HCT116 (cell line): ENCODE results near the gene ADAM10. TPM values are rescaled to one million over a fixed set of nuclear protein-coding genes. Genes with fewer than 3 reads are reported as not detected.

Experiments used
- ATAC-seq: fragments of 200-7000 bp; cut with Tn5 transposase; 2 replicates; pipeline ENCODE4 v1.9.1; 2020; ENCODE audit warnings: mild to moderate bottlenecking, moderate library complexity
- BruUV-seq: library from RNA; stranded (reverse); fragments of 400-500 nt; replicated peaks from 2 replicates; lab custom pipeline; 2021; lab: Mats Ljungman, UMichigan
- CTCF ChIA-PET: fragments of 300-600 bp; sonication (Branson Sonifier 250); formaldehyde crosslinking; loops from one replicate; lab custom pipeline; 2021; ENCODE audit warnings: antibody characterized with exemption; lab: Charles Lee
- POLR2A ChIA-PET: fragments of 300-600, 350-600 bp; sonication (Branson Sonifier 250); formaldehyde crosslinking; loops from one replicate; lab custom pipeline; 2021; ENCODE audit warnings: antibody characterized with exemption; lab: Charles Lee
- RAD21 ChIA-PET, 2 experiments: fragments of 300-600 bp; sonication (Branson Sonifier 250); formaldehyde crosslinking; loops; one replicate each; lab custom pipeline; 2023; ENCODE audit warnings: low total read pairs in 2 of 2; ENCODE audit not compliant: uncharacterized antibody in 2 of 2, unreplicated experiment in 2 of 2, low non-redundant PET in 1 of 2; lab: Charles Lee
- DNase-seq: peaks from one replicate; pipeline ENCODE4 v3.0.0-alpha.2; 2010; ENCODE audit warnings: low read depth, low spot score
- H2AFZ ChIP-seq: fragments of 200-600 bp; shearing (Covaris generic), sonication (generic); 2 replicates; pipeline ENCODE4 v1.6.1; 2017; ENCODE audit warnings: low read depth, mixed run types, mixed read lengths, antibody characterized with exemption, low read length; ENCODE audit not compliant: poor library complexity, severe bottlenecking
- H3K27ac ChIP-seq: 2 replicates; pipeline ENCODE4 v1.5.1; 2012; ENCODE audit warnings: low read depth, low read length
- H3K27me3 ChIP-seq: fragments of 200-600 bp; sonication (generic); 2 replicates; pipeline ENCODE4 v1.6.1; 2016; ENCODE audit warnings: mixed run types, low read length, mixed read lengths; ENCODE audit not compliant: insufficient read depth
- H3K36me3 ChIP-seq, 2 experiments: fragments of 200-500 bp in 1 of 2; fragments of 200-600 bp in 1 of 2; sonication (Bioruptor generic) in 1 of 2; sonication (generic) in 1 of 2; 2 replicates each; pipeline versions ENCODE4 v1.5.1 to v1.6.1; 2014 to 2016; ENCODE audit warnings: low read length in 2 of 2, inconsistent platforms in 1 of 2, mixed read lengths in 1 of 2, mixed run types in 1 of 2; ENCODE audit not compliant: insufficient read depth in 2 of 2, control insufficient read depth in 1 of 2
- H3K4me1 ChIP-seq, 2 experiments: fragments of 200-600 bp in 1 of 2; sonication (generic) in 1 of 2; 2 replicates each; pipeline versions ENCODE4 v1.5.1 to v1.6.1; 2012 to 2017; ENCODE audit warnings: low read length in 2 of 2, inconsistent platforms in 1 of 2, mild to moderate bottlenecking in 1 of 2, mixed read lengths in 1 of 2, mixed run types in 1 of 2, moderate library complexity in 1 of 2; ENCODE audit not compliant: insufficient read depth in 2 of 2, control insufficient read depth in 1 of 2
- H3K4me2 ChIP-seq: fragments of 200-600 bp; sonication (generic); 2 replicates; pipeline ENCODE4 v1.6.1; 2017; ENCODE audit warnings: mixed run types, low read length, mixed read lengths
- H3K4me3 ChIP-seq, 2 experiments: fragments of 200-600 bp in 1 of 2; sonication (generic) in 1 of 2; replicated peaks in 1 of 2; 2 replicates each; pipeline ENCODE4 v1.5.1; 2011 to 2016; ENCODE audit warnings: low read length in 2 of 2, control low read depth in 1 of 2, low read depth in 1 of 2, mild to moderate bottlenecking in 1 of 2, mixed read lengths in 1 of 2, mixed run types in 1 of 2
- H3K79me2 ChIP-seq: fragments of 200-600 bp; sonication (generic); 2 replicates; pipeline ENCODE4 v1.6.1; 2017; ENCODE audit warnings: mild to moderate bottlenecking, mixed run types, low read length, moderate library complexity, mixed read lengths; ENCODE audit not compliant: insufficient read depth
- H3K9ac ChIP-seq: fragments of 200-600 bp; sonication (generic); 2 replicates; pipeline ENCODE4 v1.6.1; 2016; ENCODE audit warnings: low read length, mixed read lengths
- H3K9me2 ChIP-seq: fragments of 200-600 bp; sonication (generic), shearing (Covaris generic); 2 replicates; pipeline ENCODE4 v1.6.1; 2017; ENCODE audit warnings: mixed run types, mild to moderate bottlenecking, moderate library complexity; ENCODE audit not compliant: insufficient read depth
- H3K9me3 ChIP-seq, 2 experiments: fragments of 200-500 bp in 1 of 2; fragments of 200-600 bp in 1 of 2; sonication (Bioruptor generic) in 1 of 2; sonication (generic) in 1 of 2; 2 replicates each; pipeline ENCODE4 v1.6.1; 2014 to 2017; ENCODE audit warnings: low read length in 2 of 2, mixed read lengths in 2 of 2, inconsistent platforms in 1 of 2, low read depth in 1 of 2, mild to moderate bottlenecking in 1 of 2, mixed run types in 1 of 2, moderate library complexity in 1 of 2; ENCODE audit not compliant: control insufficient read depth in 1 of 2, insufficient read depth in 1 of 2
- H4K20me1 ChIP-seq: fragments of 200-600 bp; sonication (generic), shearing (Covaris generic); 2 replicates; pipeline ENCODE4 v1.6.1; 2017; ENCODE audit warnings: mixed run types, mild to moderate bottlenecking, moderate library complexity; ENCODE audit not compliant: insufficient read depth
- CTCF ChIP-seq, 3 experiments: fragments of 200-600 bp in 1 of 3; sonication (generic) in 1 of 3; IDR thresholded peaks in 2 of 3; conservative IDR thresholded peaks in 1 of 3; 2 replicates each; pipeline ENCODE4 v1.5.1; 2012 to 2017; ENCODE audit warnings: low read depth in 2 of 3, low read length in 2 of 3, antibody characterized with exemption in 1 of 3, borderline replicate concordance in 1 of 3, control low read depth in 1 of 3, mild to moderate bottlenecking in 1 of 3, mixed read lengths in 1 of 3, mixed run types in 1 of 3, moderate library complexity in 1 of 3; ENCODE audit not compliant: insufficient read depth in 1 of 3
- EGR1 ChIP-seq: IDR thresholded peaks from 2 replicates; pipeline ENCODE4 v1.6.1; 2012; ENCODE audit warnings: low read depth
- ELF1 ChIP-seq: IDR thresholded peaks from 2 replicates; pipeline ENCODE4 v1.6.1; 2012; ENCODE audit warnings: low read depth, borderline replicate concordance
- EZH2 ChIP-seq: fragments of 200-600 bp; sonication (generic); IDR thresholded peaks from 2 replicates; pipeline ENCODE4 v1.6.1; 2017; ENCODE audit warnings: antibody characterized with exemption, mixed run types
- EZH2phosphoT487 ChIP-seq: fragments of 200-600 bp; IDR thresholded peaks from 2 replicates; pipeline ENCODE4 v1.6.1; 2018; ENCODE audit warnings: antibody characterized with exemption, borderline replicate concordance
- POLR2AphosphoS5 ChIP-seq: IDR thresholded peaks from 2 replicates; pipeline ENCODE4 v1.6.1; 2011; ENCODE audit warnings: mild to moderate bottlenecking, low read depth, low read length, moderate library complexity
- RAD21 ChIP-seq: IDR thresholded peaks from 2 replicates; pipeline ENCODE4 v1.6.1; 2012; ENCODE audit warnings: low read depth, mild to moderate bottlenecking
- REST ChIP-seq: IDR thresholded peaks from 2 replicates; pipeline ENCODE4 v1.6.1; 2012; ENCODE audit warnings: low read depth
- SP1 ChIP-seq: IDR thresholded peaks from 2 replicates; pipeline ENCODE4 v1.6.1; 2012; ENCODE audit warnings: low read depth
- TCF7L2 ChIP-seq: IDR thresholded peaks from 2 replicates; pipeline ENCODE4 v1.7.0; 2011; ENCODE audit warnings: borderline replicate concordance, inconsistent platforms; ENCODE audit not compliant: insufficient read depth, insufficient read length; ENCODE audit errors: extremely low read depth
- YY1 ChIP-seq: IDR thresholded peaks from 2 replicates; pipeline ENCODE4 v1.6.1; 2011; ENCODE audit warnings: low read length, low read depth, moderate library complexity, mild to moderate bottlenecking; ENCODE audit not compliant: insufficient replicate concordance; ENCODE audit errors: extremely low read depth
- ZFX ChIP-seq: fragments of 450-650 bp; IDR thresholded peaks from 2 replicates; pipeline ENCODE4 v1.6.1; 2017
- ZNF274 ChIP-seq: fragments of 200-500 bp; sonication (Bioruptor generic); IDR thresholded peaks from 2 replicates; pipeline ENCODE4 v1.6.1; 2014; ENCODE audit warnings: mild to moderate bottlenecking, low read depth, low read length, inconsistent platforms
- intact Hi-C: fragments of 100-400 bp; cut with micrococcal nuclease; formaldehyde crosslinking; loops from 2 replicates; pipeline ENCODE4 v1.10.0; 2022
- total RNA-seq: library from RNA; stranded (reverse); gene quantifications from one replicate; pipeline ENCODE4 v1.2.1, GENCODE V29; 2021; ENCODE audit not compliant: unreplicated experiment
- TF ChIP-seq, protein P1 (sequence below): IDR thresholded peaks from 2 replicates; pipeline ENCODE4 v1.6.1; 2012
- TF ChIP-seq, protein P2 (sequence below): IDR thresholded peaks from 2 replicates; pipeline ENCODE4 v1.6.1; 2011; ENCODE audit warnings: mild to moderate bottlenecking, low read length, moderate library complexity; ENCODE audit not compliant: insufficient replicate concordance; ENCODE audit errors: extremely low read depth
- TF ChIP-seq, protein P3 (sequence below): IDR thresholded peaks from 2 replicates; pipeline ENCODE4 v1.6.1; 2012

ADAM10 gene
- total RNA-seq, 1 experiment from 2014 or later: 158 TPM

DNA sequence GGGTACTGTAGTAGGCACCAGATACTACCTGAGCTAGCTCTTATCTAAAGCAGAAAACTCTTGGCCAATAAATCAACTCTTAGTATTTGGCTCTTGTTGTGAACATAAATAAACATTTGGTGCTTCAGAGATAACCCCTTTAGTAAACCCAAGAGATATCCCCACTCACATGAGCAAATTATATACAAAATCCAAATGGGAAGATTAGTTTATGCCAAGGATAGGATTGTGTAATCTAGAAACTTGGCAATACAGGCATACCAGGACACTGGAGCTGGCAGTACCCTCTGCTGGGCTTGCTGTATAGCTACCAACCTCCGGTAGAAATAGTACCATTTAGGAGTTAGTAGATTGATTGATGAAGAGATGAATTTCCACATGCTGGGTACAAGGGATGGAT is 190.7 kb downstream of the ADAM10 start:
- Histone ChIP-seq H3K4me1 (no peaks in the 10 kb centered on the region), H3K9me3 (no peaks in the 10 kb centered on the region), H3K4me3 (no peak overlapping the region), H3K27me3 (no peaks in the 10 kb centered on the region), H4K20me1 (no peaks in the 10 kb centered on the region), H2AFZ (no peak overlapping the region), H3K79me2 (no peaks in the 10 kb centered on the region), H3K9ac (no peak overlapping the region), H3K4me2 (no peak overlapping the region), H3K36me3 (no peaks in the 10 kb centered on the region)
- intact Hi-C loops: no loop called here
- ChIA-PET RAD21 (no interaction called here), POLR2A (no interaction called here)
- no TSS peak for BruUV-seq
- no peak for ATAC-seq
- TF ChIP-seq SP1 (no peak), ZFX (no peak), YY1 (no peak), CTCF (IDR thresholded peaks at IDR 0.05 in 2 of 3, conservative IDR thresholded peaks at IDR 0.05 in 1 of 3; ENCODE audit: borderline replicate concordance in 1 of 3, insufficient read depth in 1 of 3, low read depth in 2 of 3, low read length in 2 of 3) (no peak), POLR2AphosphoS5 (no peak), EZH2phosphoT487 (no peak), ELF1 (no peak), ZNF274 (no peak), TCF7L2 (no peak), EGR1 (no peak), REST (no peak), RAD21 (no peak), EZH2 (no peak)
- TF ChIP-seq, protein P1, sequence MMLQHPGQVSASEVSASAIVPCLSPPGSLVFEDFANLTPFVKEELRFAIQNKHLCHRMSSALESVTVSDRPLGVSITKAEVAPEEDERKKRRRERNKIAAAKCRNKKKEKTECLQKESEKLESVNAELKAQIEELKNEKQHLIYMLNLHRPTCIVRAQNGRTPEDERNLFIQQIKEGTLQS: no peak
- TF ChIP-seq, protein P2, sequence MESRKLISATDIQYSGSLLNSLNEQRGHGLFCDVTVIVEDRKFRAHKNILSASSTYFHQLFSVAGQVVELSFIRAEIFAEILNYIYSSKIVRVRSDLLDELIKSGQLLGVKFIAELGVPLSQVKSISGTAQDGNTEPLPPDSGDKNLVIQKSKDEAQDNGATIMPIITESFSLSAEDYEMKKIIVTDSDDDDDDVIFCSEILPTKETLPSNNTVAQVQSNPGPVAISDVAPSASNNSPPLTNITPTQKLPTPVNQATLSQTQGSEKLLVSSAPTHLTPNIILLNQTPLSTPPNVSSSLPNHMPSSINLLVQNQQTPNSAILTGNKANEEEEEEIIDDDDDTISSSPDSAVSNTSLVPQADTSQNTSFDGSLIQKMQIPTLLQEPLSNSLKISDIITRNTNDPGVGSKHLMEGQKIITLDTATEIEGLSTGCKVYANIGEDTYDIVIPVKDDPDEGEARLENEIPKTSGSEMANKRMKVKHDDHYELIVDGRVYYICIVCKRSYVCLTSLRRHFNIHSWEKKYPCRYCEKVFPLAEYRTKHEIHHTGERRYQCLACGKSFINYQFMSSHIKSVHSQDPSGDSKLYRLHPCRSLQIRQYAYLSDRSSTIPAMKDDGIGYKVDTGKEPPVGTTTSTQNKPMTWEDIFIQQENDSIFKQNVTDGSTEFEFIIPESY: no peak
- TF ChIP-seq, protein P3, sequence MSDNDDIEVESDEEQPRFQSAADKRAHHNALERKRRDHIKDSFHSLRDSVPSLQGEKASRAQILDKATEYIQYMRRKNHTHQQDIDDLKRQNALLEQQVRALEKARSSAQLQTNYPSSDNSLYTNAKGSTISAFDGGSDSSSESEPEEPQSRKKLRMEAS: no peak
- TF ChIP-seq, all 23 proteins: peak for 0
- Histone ChIP-seq H3K9me2 (no peaks in the 10 kb centered on the region), H3K27ac (no peak overlapping the region)
- CTCF ChIA-PET: no interaction called here
- no peak for DNase-seq
